Kidney (tissue), 14 donors: ENCODE data around the gene CMSS1. TPM values are rescaled to one million over a fixed set of nuclear protein-coding genes. Genes with fewer than 3 reads are reported as not detected.

Experiments
- DNase-seq, 5 donors: peaks; one replicate each; pipeline ENCODE4 v3.0.0-alpha.2; 2013 to 2020
- FAIRE-seq: peaks from 2 replicates; lab custom pipeline; 2012; peaks lifted over from hg19 to GRCh38; lab: Jason Lieb, UNC
- H3K27ac ChIP-seq, 2 donors: one replicate each; pipeline ENCODE4 v1.7.0; 2013; ENCODE audit warnings: low read depth in 2 of 2, low read length in 2 of 2, inconsistent platforms in 1 of 2
- H3K27me3 ChIP-seq: one replicate; pipeline ENCODE4 v1.7.1; 2013; ENCODE audit warnings: low read length, inconsistent platforms; ENCODE audit not compliant: control insufficient read depth, insufficient read depth
- H3K36me3 ChIP-seq, 3 donors: one replicate each; pipeline versions ENCODE4 v1.7.0 to v1.7.1; 2013; ENCODE audit warnings: low read length in 3 of 3, control low read depth in 1 of 3, inconsistent platforms in 1 of 3; ENCODE audit not compliant: insufficient read depth in 3 of 3, control insufficient read depth in 2 of 3
- H3K4me1 ChIP-seq, 3 donors: one replicate each; pipeline versions ENCODE4 v1.7.0 to v1.7.1; 2013; ENCODE audit warnings: low read length in 3 of 3, inconsistent platforms in 1 of 3, low read depth in 1 of 3; ENCODE audit not compliant: control insufficient read depth in 2 of 3, insufficient read depth in 2 of 3
- H3K4me3 ChIP-seq, 3 donors: one replicate each; pipeline versions ENCODE4 v1.7.0 to v1.8.1; 2013; ENCODE audit warnings: low read length in 3 of 3, control low read depth in 1 of 3, inconsistent platforms in 1 of 3
- H3K9ac ChIP-seq, 3 donors: one replicate each; pipeline versions ENCODE4 v1.7.0 to v1.7.1; 2013; ENCODE audit warnings: low read length in 3 of 3, control low read depth in 1 of 3, inconsistent platforms in 1 of 3
- H3K9me3 ChIP-seq, 3 donors: one replicate each; pipeline versions ENCODE4 v1.7.0 to v1.7.1; 2013; ENCODE audit warnings: low read length in 3 of 3, control low read depth in 1 of 3, inconsistent platforms in 1 of 3; ENCODE audit not compliant: control insufficient read depth in 2 of 3, insufficient read depth in 1 of 3
- intact Hi-C: fragments of 100-400 bp; cut with DNase I; formaldehyde crosslinking; loops from one replicate; pipeline ENCODE4 v1.11.1; 2022
- polyA plus RNA-seq: library from polyadenylated mRNA; stranded (reverse); fragments of 350-450 nt; fragmentation: Illumina TruSeq; extraction: RNeasy Lipid Tissue Mini Kit (QIAGEN cat#74804); gene quantifications from one replicate; pipeline ENCODE4 v1.2.3, GENCODE V29; 2014; ENCODE audit warnings: low read depth, low replicate concordance; ENCODE audit not compliant: insufficient read depth
- total RNA-seq: library from RNA; stranded (reverse); fragmentation: NEBNext Ultra II Directional; extraction: Animal tissue kit (Norgen Biotek cat#: 25700); gene quantifications from one replicate; pipeline ENCODE4 v1.2.1, GENCODE V29; 2021
- TF ChIP-seq, protein P1 (sequence below): IDR thresholded peaks from 3 replicates; pipeline ENCODE4 v1.5.1; 2012; ENCODE audit warnings: mild to moderate bottlenecking, moderate library complexity, borderline replicate concordance; ENCODE audit not compliant: insufficient read depth; ENCODE audit errors: extremely low read depth
- donor health status: control.
- donor health status: control.
- donor health status: control.
- donor health status: control.
- donor health status: control.
- donor health status: DM: yes; HTN: yes; CAD: no.
- donor health status: Normal renal cell carcinoma (clear cell type).

CMSS1 gene
- total and polyA plus RNA-seq, 2 donors from 2014 or later: 26.4 to 27.0 TPM

- H3K4me1 ChIP-seq: peaks cover 0 to 9% (median 2%) of the 10 kb centered on the region in 3 donors
- intact Hi-C loops: no loop called here
- no peaks in the 10 kb centered on the region for H3K36me3 ChIP-seq
- no peak overlapping the region for H3K27ac ChIP-seq
- no peak overlapping the region for H3K4me3 ChIP-seq
- FAIRE-seq (no peak), DNase-seq (no peak)
- no peaks in the 10 kb centered on the region for H3K27me3 ChIP-seq
- no peak overlapping the region for H3K9ac ChIP-seq
- TF ChIP-seq, protein P1, sequence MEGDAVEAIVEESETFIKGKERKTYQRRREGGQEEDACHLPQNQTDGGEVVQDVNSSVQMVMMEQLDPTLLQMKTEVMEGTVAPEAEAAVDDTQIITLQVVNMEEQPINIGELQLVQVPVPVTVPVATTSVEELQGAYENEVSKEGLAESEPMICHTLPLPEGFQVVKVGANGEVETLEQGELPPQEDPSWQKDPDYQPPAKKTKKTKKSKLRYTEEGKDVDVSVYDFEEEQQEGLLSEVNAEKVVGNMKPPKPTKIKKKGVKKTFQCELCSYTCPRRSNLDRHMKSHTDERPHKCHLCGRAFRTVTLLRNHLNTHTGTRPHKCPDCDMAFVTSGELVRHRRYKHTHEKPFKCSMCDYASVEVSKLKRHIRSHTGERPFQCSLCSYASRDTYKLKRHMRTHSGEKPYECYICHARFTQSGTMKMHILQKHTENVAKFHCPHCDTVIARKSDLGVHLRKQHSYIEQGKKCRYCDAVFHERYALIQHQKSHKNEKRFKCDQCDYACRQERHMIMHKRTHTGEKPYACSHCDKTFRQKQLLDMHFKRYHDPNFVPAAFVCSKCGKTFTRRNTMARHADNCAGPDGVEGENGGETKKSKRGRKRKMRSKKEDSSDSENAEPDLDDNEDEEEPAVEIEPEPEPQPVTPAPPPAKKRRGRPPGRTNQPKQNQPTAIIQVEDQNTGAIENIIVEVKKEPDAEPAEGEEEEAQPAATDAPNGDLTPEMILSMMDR: no peak
- no peaks in the 10 kb centered on the region for H3K9me3 ChIP-seq
Measured at GRCh38 chr3:100081986-100082692, 264.5 kb downstream of the CMSS1 start.

GRCh38 chr3:100082714-100083113, 265.1 kb downstream of the CMSS1 start:
- no peaks in the 10 kb centered on the region for H3K27me3 ChIP-seq
- TF ChIP-seq, protein P1: no peak
- H3K27ac ChIP-seq: no peak overlapping the region
- no peaks in the 10 kb centered on the region for H3K9me3 ChIP-seq
- no peaks in the 10 kb centered on the region for H3K36me3 ChIP-seq
- DNase-seq: no peak
- no peak overlapping the region for H3K9ac ChIP-seq
- intact Hi-C loops: no loop called here
- peaks cover 0 to 6% (median 0%) of the 10 kb centered on the region in 3 donors for H3K4me1 ChIP-seq
- H3K4me3 ChIP-seq: no peak overlapping the region
- no peak for FAIRE-seq

- intact Hi-C loops: no loop called here
- DNase-seq (no peak), FAIRE-seq (no peak)
Measured at GRCh38 chr3:100083209-100083608, 265.5 kb downstream of the CMSS1 start.

More at GRCh38 chr3:100083209-100083608, 265.5 kb downstream of the CMSS1 start:
- TF ChIP-seq, protein P1: no peak
- Histone ChIP-seq H3K27ac (no peak overlapping the region), H3K36me3 (no peaks in the 10 kb centered on the region), H3K4me3 (no peak overlapping the region), H3K9ac (no peak overlapping the region), H3K4me1 (peaks cover 0 to 6% (median 0%) of the 10 kb centered on the region in 3 donors), H3K27me3 (no peaks in the 10 kb centered on the region), H3K9me3 (no peaks in the 10 kb centered on the region)
